ENCODE data around the gene VPS13D.

DNA sequence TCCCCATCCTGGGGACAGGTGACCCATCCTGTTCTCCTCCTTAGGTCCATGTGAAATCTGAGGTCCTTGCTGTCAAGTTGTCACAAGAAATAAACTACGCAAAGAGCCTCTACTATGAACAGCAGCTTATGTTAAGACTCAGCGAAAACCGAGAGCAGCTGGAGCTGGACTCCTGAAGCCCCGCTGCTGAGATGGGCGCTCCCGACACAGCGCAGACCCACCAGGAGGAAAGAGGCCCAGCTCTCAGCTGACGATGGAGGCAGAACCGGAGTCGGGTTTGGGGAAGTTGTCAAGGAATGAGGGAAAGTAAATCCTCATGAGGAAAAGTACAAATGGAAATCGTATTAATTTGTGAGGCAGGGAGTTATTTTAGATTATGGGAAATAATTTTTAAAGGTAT, 279.0 kb downstream of the VPS13D start:
- no peak for TF ChIP-seq TCF7 (CRISPR knock-in tag; IDR thresholded peaks at IDR 0.05; ENCODE audit: low read depth)
- TF ChIP-seq, protein P1, sequence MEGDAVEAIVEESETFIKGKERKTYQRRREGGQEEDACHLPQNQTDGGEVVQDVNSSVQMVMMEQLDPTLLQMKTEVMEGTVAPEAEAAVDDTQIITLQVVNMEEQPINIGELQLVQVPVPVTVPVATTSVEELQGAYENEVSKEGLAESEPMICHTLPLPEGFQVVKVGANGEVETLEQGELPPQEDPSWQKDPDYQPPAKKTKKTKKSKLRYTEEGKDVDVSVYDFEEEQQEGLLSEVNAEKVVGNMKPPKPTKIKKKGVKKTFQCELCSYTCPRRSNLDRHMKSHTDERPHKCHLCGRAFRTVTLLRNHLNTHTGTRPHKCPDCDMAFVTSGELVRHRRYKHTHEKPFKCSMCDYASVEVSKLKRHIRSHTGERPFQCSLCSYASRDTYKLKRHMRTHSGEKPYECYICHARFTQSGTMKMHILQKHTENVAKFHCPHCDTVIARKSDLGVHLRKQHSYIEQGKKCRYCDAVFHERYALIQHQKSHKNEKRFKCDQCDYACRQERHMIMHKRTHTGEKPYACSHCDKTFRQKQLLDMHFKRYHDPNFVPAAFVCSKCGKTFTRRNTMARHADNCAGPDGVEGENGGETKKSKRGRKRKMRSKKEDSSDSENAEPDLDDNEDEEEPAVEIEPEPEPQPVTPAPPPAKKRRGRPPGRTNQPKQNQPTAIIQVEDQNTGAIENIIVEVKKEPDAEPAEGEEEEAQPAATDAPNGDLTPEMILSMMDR (IDR thresholded peaks at IDR 0.05) = no peak
- TF ChIP-seq ZNF138 (CRISPR knock-in tag; conservative IDR thresholded peaks at IDR 0.05) = no peak
- TF ChIP-seq, protein P2, sequence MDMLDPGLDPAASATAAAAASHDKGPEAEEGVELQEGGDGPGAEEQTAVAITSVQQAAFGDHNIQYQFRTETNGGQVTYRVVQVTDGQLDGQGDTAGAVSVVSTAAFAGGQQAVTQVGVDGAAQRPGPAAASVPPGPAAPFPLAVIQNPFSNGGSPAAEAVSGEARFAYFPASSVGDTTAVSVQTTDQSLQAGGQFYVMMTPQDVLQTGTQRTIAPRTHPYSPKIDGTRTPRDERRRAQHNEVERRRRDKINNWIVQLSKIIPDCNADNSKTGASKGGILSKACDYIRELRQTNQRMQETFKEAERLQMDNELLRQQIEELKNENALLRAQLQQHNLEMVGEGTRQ (CRISPR knock-in tag; IDR thresholded peaks at IDR 0.05) = no peak
- TF ChIP-seq, protein P3, sequence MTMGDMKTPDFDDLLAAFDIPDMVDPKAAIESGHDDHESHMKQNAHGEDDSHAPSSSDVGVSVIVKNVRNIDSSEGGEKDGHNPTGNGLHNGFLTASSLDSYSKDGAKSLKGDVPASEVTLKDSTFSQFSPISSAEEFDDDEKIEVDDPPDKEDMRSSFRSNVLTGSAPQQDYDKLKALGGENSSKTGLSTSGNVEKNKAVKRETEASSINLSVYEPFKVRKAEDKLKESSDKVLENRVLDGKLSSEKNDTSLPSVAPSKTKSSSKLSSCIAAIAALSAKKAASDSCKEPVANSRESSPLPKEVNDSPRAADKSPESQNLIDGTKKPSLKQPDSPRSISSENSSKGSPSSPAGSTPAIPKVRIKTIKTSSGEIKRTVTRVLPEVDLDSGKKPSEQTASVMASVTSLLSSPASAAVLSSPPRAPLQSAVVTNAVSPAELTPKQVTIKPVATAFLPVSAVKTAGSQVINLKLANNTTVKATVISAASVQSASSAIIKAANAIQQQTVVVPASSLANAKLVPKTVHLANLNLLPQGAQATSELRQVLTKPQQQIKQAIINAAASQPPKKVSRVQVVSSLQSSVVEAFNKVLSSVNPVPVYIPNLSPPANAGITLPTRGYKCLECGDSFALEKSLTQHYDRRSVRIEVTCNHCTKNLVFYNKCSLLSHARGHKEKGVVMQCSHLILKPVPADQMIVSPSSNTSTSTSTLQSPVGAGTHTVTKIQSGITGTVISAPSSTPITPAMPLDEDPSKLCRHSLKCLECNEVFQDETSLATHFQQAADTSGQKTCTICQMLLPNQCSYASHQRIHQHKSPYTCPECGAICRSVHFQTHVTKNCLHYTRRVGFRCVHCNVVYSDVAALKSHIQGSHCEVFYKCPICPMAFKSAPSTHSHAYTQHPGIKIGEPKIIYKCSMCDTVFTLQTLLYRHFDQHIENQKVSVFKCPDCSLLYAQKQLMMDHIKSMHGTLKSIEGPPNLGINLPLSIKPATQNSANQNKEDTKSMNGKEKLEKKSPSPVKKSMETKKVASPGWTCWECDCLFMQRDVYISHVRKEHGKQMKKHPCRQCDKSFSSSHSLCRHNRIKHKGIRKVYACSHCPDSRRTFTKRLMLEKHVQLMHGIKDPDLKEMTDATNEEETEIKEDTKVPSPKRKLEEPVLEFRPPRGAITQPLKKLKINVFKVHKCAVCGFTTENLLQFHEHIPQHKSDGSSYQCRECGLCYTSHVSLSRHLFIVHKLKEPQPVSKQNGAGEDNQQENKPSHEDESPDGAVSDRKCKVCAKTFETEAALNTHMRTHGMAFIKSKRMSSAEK (CRISPR knock-in tag; IDR thresholded peaks at IDR 0.05; ENCODE audit: borderline replicate concordance) = no peak
- no peak for TF ChIP-seq ZNF317 (CRISPR knock-in tag; IDR thresholded peaks at IDR 0.05; ENCODE audit: borderline replicate concordance, low read depth)
- TF ChIP-seq NR3C1 (CRISPR knock-in tag; conservative IDR thresholded peaks at IDR 0.05; ENCODE audit: low read depth) = no peak
- TF ChIP-seq SP1 (CRISPR knock-in tag; conservative IDR thresholded peaks at IDR 0.05) = no peak
- no peak for TF ChIP-seq NFYB (CRISPR knock-in tag; conservative IDR thresholded peaks at IDR 0.05; ENCODE audit: low read depth)
- TF ChIP-seq, protein P4, sequence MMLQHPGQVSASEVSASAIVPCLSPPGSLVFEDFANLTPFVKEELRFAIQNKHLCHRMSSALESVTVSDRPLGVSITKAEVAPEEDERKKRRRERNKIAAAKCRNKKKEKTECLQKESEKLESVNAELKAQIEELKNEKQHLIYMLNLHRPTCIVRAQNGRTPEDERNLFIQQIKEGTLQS (CRISPR knock-in tag; conservative IDR thresholded peaks at IDR 0.05) = no peak
- no peak for TF ChIP-seq NFE2L1 (CRISPR knock-in tag; IDR thresholded peaks at IDR 0.05)
- TF ChIP-seq, protein P5, sequence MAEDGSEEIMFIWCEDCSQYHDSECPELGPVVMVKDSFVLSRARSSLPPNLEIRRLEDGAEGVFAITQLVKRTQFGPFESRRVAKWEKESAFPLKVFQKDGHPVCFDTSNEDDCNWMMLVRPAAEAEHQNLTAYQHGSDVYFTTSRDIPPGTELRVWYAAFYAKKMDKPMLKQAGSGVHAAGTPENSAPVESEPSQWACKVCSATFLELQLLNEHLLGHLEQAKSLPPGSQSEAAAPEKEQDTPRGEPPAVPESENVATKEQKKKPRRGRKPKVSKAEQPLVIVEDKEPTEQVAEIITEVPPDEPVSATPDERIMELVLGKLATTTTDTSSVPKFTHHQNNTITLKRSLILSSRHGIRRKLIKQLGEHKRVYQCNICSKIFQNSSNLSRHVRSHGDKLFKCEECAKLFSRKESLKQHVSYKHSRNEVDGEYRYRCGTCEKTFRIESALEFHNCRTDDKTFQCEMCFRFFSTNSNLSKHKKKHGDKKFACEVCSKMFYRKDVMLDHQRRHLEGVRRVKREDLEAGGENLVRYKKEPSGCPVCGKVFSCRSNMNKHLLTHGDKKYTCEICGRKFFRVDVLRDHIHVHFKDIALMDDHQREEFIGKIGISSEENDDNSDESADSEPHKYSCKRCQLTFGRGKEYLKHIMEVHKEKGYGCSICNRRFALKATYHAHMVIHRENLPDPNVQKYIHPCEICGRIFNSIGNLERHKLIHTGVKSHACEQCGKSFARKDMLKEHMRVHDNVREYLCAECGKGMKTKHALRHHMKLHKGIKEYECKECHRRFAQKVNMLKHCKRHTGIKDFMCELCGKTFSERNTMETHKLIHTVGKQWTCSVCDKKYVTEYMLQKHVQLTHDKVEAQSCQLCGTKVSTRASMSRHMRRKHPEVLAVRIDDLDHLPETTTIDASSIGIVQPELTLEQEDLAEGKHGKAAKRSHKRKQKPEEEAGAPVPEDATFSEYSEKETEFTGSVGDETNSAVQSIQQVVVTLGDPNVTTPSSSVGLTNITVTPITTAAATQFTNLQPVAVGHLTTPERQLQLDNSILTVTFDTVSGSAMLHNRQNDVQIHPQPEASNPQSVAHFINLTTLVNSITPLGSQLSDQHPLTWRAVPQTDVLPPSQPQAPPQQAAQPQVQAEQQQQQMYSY (CRISPR knock-in tag; IDR thresholded peaks at IDR 0.05) = no peak

Data from WTC11 (cell line).